SU-DHL-6 (cell line): Measurements from ENCODE around the gene DPP6.
"Not testable (repeated sequence)": the region's sequence is repeated elsewhere in the genome, so short reads cannot be mapped to it uniquely, and the experiment has no call there.

Source experiments
- H2AFZ ChIP-seq: fragments of 200-600 bp; sonication (generic); 2 replicates; pipeline ENCODE4 v1.6.1; 2014; ENCODE audit warnings: low read depth, mild to moderate bottlenecking, moderate library complexity, mixed read lengths, antibody characterized with exemption, low read length; ENCODE audit not compliant: severe bottlenecking
- H3F3A ChIP-seq: fragments of 200-600 bp; shearing (Covaris generic); 2 replicates; pipeline ENCODE4 v1.6.0; 2016; ENCODE audit warnings: antibody characterized with exemption, mild to moderate bottlenecking; ENCODE audit not compliant: insufficient read depth
- H3K27ac ChIP-seq: fragments of 200-600 bp; sonication (generic); 2 replicates; pipeline ENCODE4 v1.5.1; 2016; ENCODE audit warnings: low read depth, mild to moderate bottlenecking, low read length, moderate library complexity, mixed read lengths
- H3K27me3 ChIP-seq: fragments of 200-600 bp; sonication (generic), shearing (Covaris generic); 2 replicates; pipeline ENCODE4 v1.6.0; 2014; ENCODE audit warnings: mild to moderate bottlenecking, low read length
- H3K36me3 ChIP-seq: fragments of 200-600 bp; sonication (generic); 2 replicates; pipeline ENCODE4 v1.6.1; 2014; ENCODE audit warnings: mild to moderate bottlenecking, low read length, mixed read lengths
- H3K4me2 ChIP-seq: fragments of 300-600, 200-600 bp; shearing (Covaris generic), sonication (generic); 2 replicates; pipeline ENCODE4 v1.6.0; 2014; ENCODE audit warnings: low read length, low read depth, mild to moderate bottlenecking; ENCODE audit not compliant: poor library complexity, severe bottlenecking
- H3K4me3 ChIP-seq: fragments of 200-600 bp; sonication (generic); 2 replicates; pipeline ENCODE4 v1.5.1; 2014; ENCODE audit warnings: antibody characterized with exemption, low read length, mild to moderate bottlenecking, mixed read lengths; ENCODE audit not compliant: insufficient read depth, poor library complexity, severe bottlenecking
- H3K79me2 ChIP-seq: fragments of 200-600 bp; sonication (generic); 2 replicates; pipeline ENCODE4 v1.6.1; 2014; ENCODE audit warnings: mild to moderate bottlenecking, low read length, moderate library complexity; ENCODE audit not compliant: insufficient read depth
- H3K9ac ChIP-seq: fragments of 200-600 bp; sonication (generic); 2 replicates; pipeline ENCODE4 v1.7.0; 2014; ENCODE audit warnings: mild to moderate bottlenecking, low read length
- H3K9me2 ChIP-seq: fragments of 200-600 bp; sonication (generic); replicated peaks from 2 replicates; pipeline ENCODE4 v1.6.1; 2014; ENCODE audit warnings: low read length; ENCODE audit not compliant: insufficient read depth
- H3K9me3 ChIP-seq: fragments of 200-600 bp; sonication (generic); 2 replicates; pipeline ENCODE4 v1.6.1; 2014; ENCODE audit warnings: low read length, mixed read lengths; ENCODE audit not compliant: insufficient read depth
- H4K20me1 ChIP-seq: fragments of 200-600 bp; sonication (generic); 2 replicates; pipeline ENCODE4 v1.6.1; 2014; ENCODE audit warnings: low read depth, mild to moderate bottlenecking, antibody characterized with exemption, low read length, moderate library complexity, mixed read lengths
- CTCF ChIP-seq: fragments of 200-600 bp; sonication (generic); IDR thresholded peaks from one replicate; pipeline ENCODE4 v1.5.1; 2017; ENCODE audit warnings: antibody characterized with exemption, mild to moderate bottlenecking, low read length, moderate library complexity; ENCODE audit not compliant: insufficient read depth, poor library complexity, severe bottlenecking
- EZH2phosphoT487 ChIP-seq: fragments of 200-600 bp; sonication (generic), shearing (Covaris generic); conservative IDR thresholded peaks from 2 replicates; pipeline ENCODE4 v1.6.1; 2018; ENCODE audit warnings: mild to moderate bottlenecking, antibody characterized with exemption, low read length, moderate library complexity, mixed read lengths

The DPP6 gene

GRCh38 chr7:154676422-154677073 is 624.4 kb downstream of the DPP6 start:
- Histone ChIP-seq H3K9ac (no peak overlapping the region), H3K9me3 (no peaks in the 10 kb centered on the region), H3K27me3 (no peaks in the 10 kb centered on the region), H2AFZ (no peak overlapping the region), H4K20me1 (no peaks in the 10 kb centered on the region), H3K27ac (no peak overlapping the region), H3K9me2 (no peaks in the 10 kb centered on the region), H3K4me2 (no peak overlapping the region), H3K79me2 (no peaks in the 10 kb centered on the region), H3F3A (no peaks in the 10 kb centered on the region), H3K36me3 (no peaks in the 10 kb centered on the region), H3K4me3 (no peak overlapping the region)
- TF ChIP-seq EZH2phosphoT487 (no peak), CTCF (no peak)

- H3K4me2 ChIP-seq: no peak overlapping the region
- no peaks in the 10 kb centered on the region for H3K9me2 ChIP-seq
- H3K36me3 ChIP-seq: no peaks in the 10 kb centered on the region
- no peaks in the 10 kb centered on the region for H4K20me1 ChIP-seq
- TF ChIP-seq EZH2phosphoT487: no peak
- TF ChIP-seq CTCF: no peak
- no peaks in the 10 kb centered on the region for H3K79me2 ChIP-seq
- no peak overlapping the region for H3K9ac ChIP-seq
- no peaks in the 10 kb centered on the region for H3K9me3 ChIP-seq
- H3K4me3 ChIP-seq: no peak overlapping the region
- H3K27ac ChIP-seq: no peak overlapping the region
- no peaks in the 10 kb centered on the region for H3K27me3 ChIP-seq
- H3F3A ChIP-seq: no peaks in the 10 kb centered on the region
- H2AFZ ChIP-seq: no peak overlapping the region
Observed at GRCh38 chr7:154677454-154677853, 625.3 kb downstream of the DPP6 start.

- not testable (repeated sequence) for H3K36me3 ChIP-seq, H3K9me3 ChIP-seq, H2AFZ ChIP-seq, H3K27ac ChIP-seq, H3K9ac ChIP-seq, H4K20me1 ChIP-seq, H3K4me2 ChIP-seq, H3K4me3 ChIP-seq, H3K9me2 ChIP-seq, H3F3A ChIP-seq, H3K27me3 ChIP-seq, H3K79me2 ChIP-seq
Observed at GRCh38 chr7:154678001-154678550, 625.9 kb downstream of the DPP6 start.

GRCh38 chr7:154679379-154680053 is 627.3 kb downstream of the DPP6 start:
- H3K79me2 ChIP-seq: no peaks in the 10 kb centered on the region
- no peak overlapping the region for H3K9ac ChIP-seq
- H4K20me1 ChIP-seq: no peaks in the 10 kb centered on the region
- no peaks in the 10 kb centered on the region for H3K27me3 ChIP-seq
- no peaks in the 10 kb centered on the region for H3K9me2 ChIP-seq
- no peak overlapping the region for H3K4me2 ChIP-seq
- H3K4me3 ChIP-seq: no peak overlapping the region
- no peaks in the 10 kb centered on the region for H3K9me3 ChIP-seq
- no peaks in the 10 kb centered on the region for H3K36me3 ChIP-seq
- H2AFZ ChIP-seq: no peak overlapping the region
- H3K27ac ChIP-seq: no peak overlapping the region
- H3F3A ChIP-seq: no peaks in the 10 kb centered on the region
- no peak for TF ChIP-seq CTCF
- TF ChIP-seq EZH2phosphoT487: no peak
